Muscle layer of duodenum (tissue), 2 donors: ENCODE measurements around the gene WDR45B.

Experiments
- H3K27ac ChIP-seq: one replicate; pipeline ENCODE4 v1.7.0; 2013; ENCODE audit warnings: mild to moderate bottlenecking, low read length
- H3K27me3 ChIP-seq: one replicate; pipeline ENCODE4 v1.7.0; 2013; ENCODE audit warnings: low read depth, mild to moderate bottlenecking, control low read depth, low read length
- H3K36me3 ChIP-seq, 2 donors: one replicate each; pipeline ENCODE4 v1.7.0; 2013; ENCODE audit warnings: low read length in 2 of 2, control low read depth in 1 of 2, mild to moderate bottlenecking in 1 of 2; ENCODE audit not compliant: insufficient read depth in 2 of 2, control insufficient read depth in 1 of 2
- H3K4me1 ChIP-seq, 2 donors: one replicate each; pipeline ENCODE4 v1.7.0; 2013; ENCODE audit warnings: low read length in 2 of 2, mild to moderate bottlenecking in 2 of 2, control low read depth in 1 of 2, moderate library complexity in 1 of 2; ENCODE audit not compliant: insufficient read depth in 2 of 2, control insufficient read depth in 1 of 2
- H3K4me3 ChIP-seq, 2 donors: one replicate each; pipeline ENCODE4 v1.7.0; 2013; ENCODE audit warnings: low read length in 2 of 2, low read depth in 1 of 2, mild to moderate bottlenecking in 1 of 2
- H3K9me3 ChIP-seq, 2 donors: one replicate each; pipeline ENCODE4 v1.7.0; 2013; ENCODE audit warnings: low read length in 2 of 2, control low read depth in 1 of 2, mild to moderate bottlenecking in 1 of 2; ENCODE audit not compliant: control insufficient read depth in 1 of 2
- donor health status: healthy.

Gene WDR45B

DNA sequence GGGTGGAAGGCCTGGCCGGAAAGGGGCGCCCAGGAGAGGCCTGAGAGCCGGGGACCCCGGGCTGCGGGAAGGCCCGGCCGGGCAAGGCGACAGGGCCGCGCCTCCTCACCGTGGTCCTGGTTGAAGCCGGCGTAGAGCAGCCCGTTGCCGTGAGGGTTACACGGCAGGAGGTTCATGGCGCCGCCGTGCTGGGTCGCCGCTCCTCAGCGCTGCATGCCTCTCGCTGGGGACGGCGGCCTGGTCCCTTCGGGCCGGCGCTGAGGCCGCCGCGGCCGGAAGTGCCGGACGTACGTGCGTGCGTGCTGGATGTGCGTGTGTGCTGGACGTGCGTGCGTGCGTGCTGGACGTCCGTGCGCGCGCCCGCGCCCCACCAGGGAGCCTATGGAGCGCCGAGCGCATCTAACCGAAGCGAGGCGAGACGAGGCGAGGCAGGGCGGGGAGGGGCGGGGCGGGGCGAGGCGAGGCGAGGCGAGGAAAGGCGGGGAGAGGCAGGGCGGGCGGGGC lies at the start of gene WDR45B:
Gene WDR45B (minus strand): TSS at position 280 of the 504 bp plus-strand sequence. CDS start 104 bp downstream, at position 176.
- Histone ChIP-seq H3K4me1 (peaks cover 0 to 18% of the 10 kb centered on the region in 2 donors), H3K9me3 (no peaks in the 10 kb centered on the region), H3K4me3 (peak within 1 kb of the TSS; percentile 71 to 84), H3K27ac (peak within 1 kb of the TSS; percentile 83), H3K36me3 (peaks cover 2 to 10% of the 10 kb centered on the region in 2 donors), H3K27me3 (no peaks in the 10 kb centered on the region)

DNA sequence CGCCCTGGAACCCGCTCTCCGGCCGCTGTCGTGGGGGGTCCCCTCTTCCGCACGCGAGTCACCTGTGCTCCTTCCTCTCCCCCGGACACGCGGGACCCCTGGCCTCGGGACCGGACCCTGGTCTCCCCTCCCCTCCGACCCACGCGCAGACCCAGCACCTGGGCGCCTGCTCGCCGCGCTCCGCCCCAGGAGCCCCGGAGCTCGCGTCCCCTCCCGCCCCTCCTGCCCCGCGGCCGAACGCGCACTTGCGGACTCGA lies 49.5 kb upstream of the WDR45B start:
- Histone ChIP-seq H3K27ac (no peak overlapping the region), H3K4me3 (peak overlapping the region; percentile 39 to 82), H3K27me3 (no peaks in the 10 kb centered on the region), H3K4me1 (peaks cover 4 to 21% of the 10 kb centered on the region in 2 donors), H3K36me3 (peaks cover 0 to 3% of the 10 kb centered on the region in 2 donors), H3K9me3 (peaks cover 0 to 9% of the 10 kb centered on the region in 2 donors)

DNA sequence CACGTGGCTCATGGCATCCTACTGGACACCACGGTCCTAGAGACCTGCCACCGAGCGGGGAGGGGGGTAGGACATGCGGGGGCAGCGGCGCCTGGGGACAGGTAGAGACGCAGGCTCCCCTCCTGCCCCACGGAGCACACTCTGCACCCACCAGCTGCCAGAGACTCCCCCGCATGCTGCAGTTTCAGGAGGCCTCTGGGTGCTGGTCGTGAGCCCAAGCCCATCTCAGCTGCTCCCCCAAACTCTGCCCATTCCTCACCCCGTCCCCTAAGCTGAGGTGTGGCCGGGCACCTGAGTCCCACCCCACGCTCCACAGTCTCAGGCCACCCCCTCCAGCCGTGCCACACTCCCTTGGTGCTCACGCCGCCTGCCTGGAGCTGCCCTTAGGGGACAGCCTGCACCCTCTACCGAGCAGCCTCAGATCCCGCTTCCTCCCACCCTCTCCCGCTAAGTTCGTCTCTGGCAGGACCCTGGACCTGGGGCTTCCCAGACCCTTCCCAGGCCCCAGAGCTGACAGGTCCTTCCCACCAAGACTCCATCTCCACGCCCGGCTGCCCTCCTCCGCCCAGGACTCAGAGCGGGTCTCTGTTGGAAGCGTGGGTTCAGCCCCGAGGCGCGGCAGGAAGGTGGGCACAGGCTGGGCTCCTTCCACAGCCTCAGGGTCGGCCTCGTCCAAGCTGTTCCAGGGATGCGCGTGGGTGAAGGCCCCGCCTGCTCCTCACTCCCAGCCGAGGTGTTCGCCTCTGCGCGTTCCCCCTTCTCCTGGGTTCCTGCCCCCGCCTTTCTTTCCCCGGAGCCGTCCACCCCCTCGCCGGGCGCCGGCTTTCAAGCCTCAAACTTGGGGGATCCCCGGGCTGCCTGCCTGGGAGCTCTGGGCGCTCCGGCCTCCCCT lies 48.9 kb upstream of the WDR45B start:
- H3K36me3 ChIP-seq = peaks cover 0 to 3% of the 10 kb centered on the region in 2 donors
- H3K4me1 ChIP-seq = peaks cover 4 to 21% of the 10 kb centered on the region in 2 donors
- H3K9me3 ChIP-seq = peaks cover 0 to 9% of the 10 kb centered on the region in 2 donors
- no peak overlapping the region for H3K27ac ChIP-seq
- H3K27me3 ChIP-seq = no peaks in the 10 kb centered on the region
- H3K4me3 ChIP-seq = peak overlapping the region; percentile 39 to 82

DNA sequence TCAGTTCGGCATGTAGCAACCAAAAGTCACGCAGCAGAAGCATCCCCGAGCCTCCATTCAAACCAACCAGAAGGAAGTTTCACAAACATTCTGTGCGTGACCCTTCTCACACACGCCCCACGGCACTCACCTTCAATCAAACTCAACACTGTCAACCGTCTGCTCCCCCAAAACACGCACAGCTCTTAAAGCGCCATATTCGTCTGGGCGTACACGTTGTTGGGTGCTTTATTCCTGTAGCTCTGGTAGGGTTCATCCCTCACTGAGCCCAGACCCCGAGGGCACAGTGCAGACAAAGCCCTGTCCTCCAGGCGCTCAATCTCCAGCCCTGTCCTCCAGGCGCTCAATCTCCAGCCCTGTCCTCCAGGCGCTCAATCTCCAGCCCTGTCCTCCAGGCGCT lies 48.0 kb upstream of the WDR45B start:
- Histone ChIP-seq H3K4me3 (no peak overlapping the region), H3K27ac (no peak overlapping the region)

DNA sequence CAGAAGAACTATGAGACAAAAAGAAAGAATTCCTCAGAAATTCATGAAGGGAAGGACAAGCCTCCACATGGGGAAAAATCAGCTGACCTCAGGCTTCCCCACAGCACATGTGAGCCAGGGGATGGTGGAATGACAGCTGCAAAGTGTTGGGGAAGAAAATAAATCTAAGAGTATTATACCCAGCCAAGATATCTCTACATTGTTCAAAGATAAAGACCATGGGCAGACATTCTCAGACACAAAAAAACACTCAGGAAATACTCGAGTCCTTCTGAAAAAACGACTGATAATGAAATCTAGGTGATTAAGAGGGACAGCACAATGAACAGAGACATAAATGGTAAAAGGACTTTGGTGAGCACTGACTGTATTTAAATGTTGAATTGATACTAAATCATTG lies 46.4 kb upstream of the WDR45B start:
- Histone ChIP-seq H3K9me3 (peaks cover 0 to 9% of the 10 kb centered on the region in 2 donors), H3K27ac (no peak overlapping the region), H3K4me1 (peaks cover 4 to 20% of the 10 kb centered on the region in 2 donors), H3K36me3 (peaks cover 0 to 3% of the 10 kb centered on the region in 2 donors), H3K4me3 (no peak overlapping the region), H3K27me3 (no peaks in the 10 kb centered on the region)

More for the DNA sequence above, 48.0 kb upstream of the WDR45B start:
- no peaks in the 10 kb centered on the region for H3K27me3 ChIP-seq
- H3K9me3 ChIP-seq = peaks cover 0 to 9% of the 10 kb centered on the region in 2 donors
- H3K36me3 ChIP-seq = peaks cover 0 to 3% of the 10 kb centered on the region in 2 donors
- peaks cover 4 to 21% of the 10 kb centered on the region in 2 donors for H3K4me1 ChIP-seq

DNA sequence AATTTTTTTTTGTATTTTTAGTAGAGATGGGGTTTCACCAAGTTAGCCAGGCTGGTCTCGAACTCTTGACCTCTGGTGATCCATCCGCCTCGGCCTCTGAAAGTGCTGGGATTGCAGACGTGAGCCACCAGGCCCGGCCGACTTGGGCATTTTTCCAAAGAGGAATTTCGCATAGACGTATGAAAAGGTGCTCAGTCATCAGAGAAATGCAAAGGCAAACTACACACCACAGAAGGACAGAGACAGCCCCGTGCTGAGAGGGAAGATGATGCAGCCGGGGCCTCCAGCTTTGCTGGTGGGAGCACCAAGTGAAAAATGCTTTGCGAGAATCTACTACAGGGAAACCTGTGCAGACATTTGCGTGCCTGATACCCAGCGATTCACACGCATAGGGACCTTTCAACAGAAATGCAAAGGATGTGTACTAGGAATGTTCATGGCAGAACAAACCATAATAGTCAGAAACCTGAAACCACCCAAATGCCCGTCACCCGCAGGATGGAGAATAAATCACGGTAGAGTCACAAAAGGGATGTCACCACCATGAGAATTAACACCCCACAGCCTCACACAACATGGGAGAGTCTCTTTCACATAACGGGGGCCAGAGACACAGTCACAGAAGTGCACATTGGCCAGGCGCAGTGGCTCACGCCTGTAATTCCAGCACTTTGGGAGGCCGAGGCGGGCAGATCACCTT lies 45.1 kb upstream of the WDR45B start:
- Histone ChIP-seq H3K27me3 (no peaks in the 10 kb centered on the region), H3K9me3 (peaks cover 0 to 9% of the 10 kb centered on the region in 2 donors), H3K4me3 (no peak overlapping the region), H3K27ac (no peak overlapping the region), H3K4me1 (peaks cover 0 to 13% of the 10 kb centered on the region in 2 donors), H3K36me3 (peaks cover 0 to 3% of the 10 kb centered on the region in 2 donors)

DNA sequence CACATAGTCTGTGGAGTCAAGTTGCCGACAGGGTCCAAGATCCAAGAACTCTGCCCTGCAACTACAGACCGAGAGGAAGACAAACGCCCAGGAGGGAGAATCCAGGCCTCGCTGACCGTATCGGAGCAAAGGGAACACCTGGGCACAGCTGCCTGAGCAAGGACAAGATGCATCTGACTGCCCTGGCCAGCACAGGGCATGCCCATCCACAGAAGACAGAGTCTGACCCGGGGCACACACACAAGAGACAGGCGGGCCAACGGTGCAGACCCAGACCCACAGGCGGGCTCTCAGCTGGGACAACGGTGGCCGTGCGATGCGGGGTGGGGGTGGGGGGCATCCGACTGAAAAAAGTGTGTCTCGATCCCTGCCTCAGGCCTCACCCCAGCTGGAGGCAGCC lies 44.0 kb upstream of the WDR45B start:
- H3K4me1 ChIP-seq = peaks cover 0 to 7% of the 10 kb centered on the region in 2 donors
- H3K4me3 ChIP-seq = no peak overlapping the region
- H3K27ac ChIP-seq = no peak overlapping the region
- H3K36me3 ChIP-seq = peaks cover 0 to 3% of the 10 kb centered on the region in 2 donors
- peaks cover 0 to 9% of the 10 kb centered on the region in 2 donors for H3K9me3 ChIP-seq
- H3K27me3 ChIP-seq = no peaks in the 10 kb centered on the region

DNA sequence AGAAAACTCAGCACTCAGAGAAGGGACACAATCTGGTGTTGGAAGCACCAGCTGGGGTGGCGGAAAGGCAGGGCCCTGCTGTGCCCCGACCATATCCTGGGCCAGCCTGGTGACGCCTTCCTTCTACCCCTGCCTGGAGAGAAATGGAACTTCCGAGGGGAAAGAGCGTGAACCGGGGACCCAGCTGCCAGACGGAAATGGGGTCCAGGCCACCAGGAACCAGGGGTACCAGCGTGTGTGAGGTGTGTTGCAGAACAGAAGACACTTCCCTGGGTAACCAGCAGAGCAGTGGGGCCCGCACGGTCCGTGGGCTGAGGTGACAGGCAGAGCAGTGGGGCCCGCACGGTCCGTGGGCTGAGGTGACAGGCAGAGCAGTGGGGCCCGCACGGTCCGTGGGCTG lies 43.5 kb upstream of the WDR45B start:
- H3K9me3 ChIP-seq = peaks cover 0 to 9% of the 10 kb centered on the region in 2 donors
- peaks cover 0 to under 1% of the 10 kb centered on the region in 2 donors for H3K4me1 ChIP-seq
- peaks cover 0 to 3% of the 10 kb centered on the region in 2 donors for H3K36me3 ChIP-seq
- H3K27ac ChIP-seq = no peak overlapping the region
- no peaks in the 10 kb centered on the region for H3K27me3 ChIP-seq
- H3K4me3 ChIP-seq = no peak overlapping the region

DNA sequence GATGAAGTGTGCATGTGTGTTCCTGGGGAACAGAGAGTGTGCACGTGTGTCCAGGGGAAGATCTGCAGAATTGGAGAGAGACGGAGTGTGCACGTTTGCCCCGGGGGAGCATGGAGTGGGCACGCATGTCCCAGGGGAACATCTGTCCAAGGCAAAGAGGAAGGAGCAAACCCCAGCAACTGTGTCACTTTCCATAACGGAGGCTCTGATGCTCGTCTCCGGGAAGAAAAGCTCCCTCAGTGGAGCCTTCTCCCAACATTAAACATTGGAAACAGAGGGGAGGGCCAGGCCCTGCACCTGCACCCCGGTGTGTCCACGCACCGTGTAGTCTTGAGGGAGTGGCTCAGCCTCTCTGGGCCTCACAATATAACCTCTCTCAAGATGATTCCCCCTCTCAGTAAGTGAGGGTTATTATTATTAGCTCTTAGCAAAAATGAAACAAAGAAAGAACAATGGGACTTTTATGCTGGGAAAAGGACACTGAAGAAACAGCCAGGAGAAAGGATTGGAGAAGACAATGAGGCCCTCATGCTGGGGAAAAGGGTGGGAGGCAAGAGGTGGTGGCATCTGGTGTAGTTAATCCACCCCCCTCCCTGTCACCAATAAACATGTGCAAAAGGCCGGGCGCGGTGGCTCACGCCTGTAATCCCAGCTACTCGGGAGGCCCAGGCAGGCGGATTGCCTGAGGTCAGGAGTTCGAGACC lies 42.7 kb upstream of the WDR45B start:
- no peak overlapping the region for H3K27ac ChIP-seq
- H3K4me3 ChIP-seq = no peak overlapping the region
- H3K27me3 ChIP-seq = no peaks in the 10 kb centered on the region
- peaks cover 0 to 9% of the 10 kb centered on the region in 2 donors for H3K9me3 ChIP-seq
- peaks cover 0 to 3% of the 10 kb centered on the region in 2 donors for H3K36me3 ChIP-seq
- H3K4me1 ChIP-seq = no peaks in the 10 kb centered on the region

DNA sequence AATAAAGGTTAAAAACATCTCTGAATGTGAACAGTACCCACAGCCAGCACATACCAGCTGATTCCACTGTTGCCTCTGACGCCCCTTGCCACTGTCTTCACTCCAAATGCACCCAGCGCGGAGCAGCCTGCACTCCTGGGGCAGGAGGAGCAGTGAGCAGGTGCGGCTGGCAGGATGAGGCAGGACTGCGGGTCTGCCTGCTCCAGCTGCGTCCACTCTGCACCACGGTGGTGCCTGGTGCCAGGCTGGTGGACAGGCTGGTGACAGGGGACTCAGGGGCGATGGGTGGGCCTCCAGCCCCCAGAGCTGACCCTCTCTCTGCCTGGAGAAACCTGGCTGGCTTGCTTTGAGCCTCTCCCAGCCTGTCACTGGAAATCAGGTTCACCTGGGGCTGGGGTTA lies 40.8 kb upstream of the WDR45B start:
- no peaks in the 10 kb centered on the region for H3K27me3 ChIP-seq
- no peak overlapping the region for H3K27ac ChIP-seq
- no peaks in the 10 kb centered on the region for H3K36me3 ChIP-seq
- H3K4me3 ChIP-seq = no peak overlapping the region
- peaks cover 0 to under 1% of the 10 kb centered on the region in 2 donors for H3K9me3 ChIP-seq
- H3K4me1 ChIP-seq = no peaks in the 10 kb centered on the region

DNA sequence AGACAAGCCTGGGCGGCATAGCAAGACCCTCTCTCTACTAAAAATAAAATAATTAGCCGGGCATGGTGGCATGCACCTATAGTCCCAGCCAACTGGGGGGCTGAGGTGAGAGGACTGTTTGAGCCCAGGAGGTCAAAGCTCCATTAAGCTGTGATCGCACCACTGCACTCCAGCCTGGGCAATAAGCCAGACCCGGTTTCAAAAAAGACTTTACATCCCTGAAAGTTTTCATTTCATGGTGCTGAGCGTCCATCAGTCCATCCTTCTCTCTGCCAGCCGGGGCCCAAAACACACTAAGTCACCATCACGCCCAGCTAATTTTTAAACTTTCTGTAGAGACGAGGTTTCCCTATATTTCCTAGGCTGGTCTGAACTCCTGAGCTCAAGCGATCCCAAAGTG lies 39.6 kb upstream of the WDR45B start:
- Histone ChIP-seq H3K4me3 (no peak overlapping the region), H3K27ac (no peak overlapping the region), H3K4me1 (no peaks in the 10 kb centered on the region)

More for the DNA sequence above, 39.6 kb upstream of the WDR45B start:
- Histone ChIP-seq H3K9me3 (no peaks in the 10 kb centered on the region), H3K36me3 (no peaks in the 10 kb centered on the region), H3K27me3 (no peaks in the 10 kb centered on the region)
